Left ventricle myocardium inferior (tissue), 1 donor: Measurements from ENCODE around the gene ETAA1. TPM values are rescaled to one million over a fixed set of nuclear protein-coding genes. Genes with fewer than 3 reads are reported as not detected.

Source experiments
- DNase-seq: peaks from one replicate; pipeline ENCODE4 v3.0.0-alpha.2; 2020
- H3K27ac ChIP-seq: fragments of 200-600 bp; replicated peaks from 2 replicates; pipeline ENCODE4 v1.8.0; 2021
- H3K27me3 ChIP-seq: fragments of 200-600 bp; 2 replicates; pipeline ENCODE4 v1.8.0; 2021; ENCODE audit warnings: low read depth
- H3K36me3 ChIP-seq: fragments of 200-600 bp; 2 replicates; pipeline ENCODE4 v1.8.0; 2021
- H3K4me1 ChIP-seq: fragments of 200-600 bp; 2 replicates; pipeline ENCODE4 v1.8.0; 2021
- H3K4me3 ChIP-seq: fragments of 200-600 bp; 2 replicates; pipeline ENCODE4 v1.8.0; 2021; ENCODE audit warnings: mild to moderate bottlenecking, moderate library complexity
- H3K9me3 ChIP-seq: fragments of 200-600 bp; replicated peaks from 2 replicates; pipeline ENCODE4 v1.8.0; 2021
- CTCF ChIP-seq: fragments of 200-600 bp; IDR thresholded peaks from 2 replicates; pipeline ENCODE4 v1.8.0; 2021; ENCODE audit warnings: antibody characterized with exemption, mild to moderate bottlenecking, borderline replicate concordance
- intact Hi-C: fragments of 100-400 bp; cut with micrococcal nuclease; formaldehyde crosslinking; loops from one replicate; pipeline ENCODE4 v1.11.0; 2022
- total RNA-seq: library from RNA; stranded (reverse); fragmentation: NEBNext Ultra II Directional; extraction: Animal tissue kit (Norgen Biotek cat#: 25700); gene quantifications from one replicate; pipeline ENCODE4 v1.2.1, GENCODE V29; 2021
- donor health status: DM: no; HTN: yes; CAD: no; lungs with severe emphysema.

Gene ETAA1
- total RNA-seq, 1 donor from 2014 or later = 4.3 TPM

- no peaks in the 10 kb centered on the region for H3K4me1 ChIP-seq
- no peak for TF ChIP-seq CTCF
- no peak overlapping the region for H3K4me3 ChIP-seq
- H3K27me3 ChIP-seq = no peaks in the 10 kb centered on the region
- intact Hi-C loops = no loop called here
- H3K27ac ChIP-seq = no peak overlapping the region
- DNase-seq = no peak
- H3K36me3 ChIP-seq = peaks cover 62% of the 10 kb centered on the region
- no peaks in the 10 kb centered on the region for H3K9me3 ChIP-seq
Measured at GRCh38 chr2:67408346-67408745, 11.2 kb downstream of the ETAA1 start.

- Histone ChIP-seq H3K27me3 (no peaks in the 10 kb centered on the region), H3K9me3 (no peaks in the 10 kb centered on the region), H3K4me1 (no peaks in the 10 kb centered on the region), H3K4me3 (no peak overlapping the region), H3K36me3 (peaks cover 29% of the 10 kb centered on the region), H3K27ac (no peak overlapping the region)
- no peak for DNase-seq
- no peak for TF ChIP-seq CTCF
- intact Hi-C loops = no loop called here
Measured at GRCh38 chr2:67412424-67412823, 15.3 kb downstream of the ETAA1 start.

GRCh38 chr2:67414867-67415266 lies 17.7 kb downstream of the ETAA1 start:
- Histone ChIP-seq H3K36me3 (peaks cover 22% of the 10 kb centered on the region), H3K27me3 (no peaks in the 10 kb centered on the region), H3K27ac (no peak overlapping the region), H3K9me3 (no peaks in the 10 kb centered on the region), H3K4me3 (no peak overlapping the region), H3K4me1 (no peaks in the 10 kb centered on the region)
- no peak for TF ChIP-seq CTCF
- DNase-seq = no peak
- intact Hi-C loops = no loop called here

- Histone ChIP-seq H3K4me1 (no peaks in the 10 kb centered on the region), H3K9me3 (no peaks in the 10 kb centered on the region), H3K27ac (no peak overlapping the region), H3K27me3 (no peaks in the 10 kb centered on the region), H3K36me3 (peaks cover 10% of the 10 kb centered on the region), H3K4me3 (no peak overlapping the region)
- intact Hi-C loops = no loop called here
- DNase-seq = no peak
- no peak for TF ChIP-seq CTCF
Measured at GRCh38 chr2:67416136-67416535, 19.0 kb downstream of the ETAA1 start.

GRCh38 chr2:67423489-67423888 lies 26.4 kb downstream of the ETAA1 start:
- Histone ChIP-seq H3K9me3 (peaks cover 30% of the 10 kb centered on the region), H3K4me3 (no peak overlapping the region), H3K36me3 (no peaks in the 10 kb centered on the region), H3K4me1 (no peaks in the 10 kb centered on the region), H3K27ac (no peak overlapping the region), H3K27me3 (no peaks in the 10 kb centered on the region)
- no peak for DNase-seq
- intact Hi-C loops = no loop called here
- no peak for TF ChIP-seq CTCF

GRCh38 chr2:67436221-67436620 lies 39.1 kb downstream of the ETAA1 start:
- no peaks in the 10 kb centered on the region for H3K36me3 ChIP-seq
- no peaks in the 10 kb centered on the region for H3K4me1 ChIP-seq
- H3K9me3 ChIP-seq = peaks cover 10% of the 10 kb centered on the region
- no peak for DNase-seq
- no peak overlapping the region for H3K27ac ChIP-seq
- no peak overlapping the region for H3K4me3 ChIP-seq
- TF ChIP-seq CTCF = no peak
- intact Hi-C loops = no loop called here
- H3K27me3 ChIP-seq = no peaks in the 10 kb centered on the region
